HK-2 (cell line): Measurements from ENCODE around the gene ARHGAP42.

Source experiments
- DNase-seq: peaks from one replicate; pipeline ENCODE4 v3.0.0-alpha.2; 2018; ENCODE audit not compliant: unreplicated experiment

ARHGAP42 gene

GRCh38 chr11:100831929-100832494 lies 144.9 kb downstream of the ARHGAP42 start:
- DNase-seq, result no peak

GRCh38 chr11:100832829-100833228 lies 145.7 kb downstream of the ARHGAP42 start:
- no peak for DNase-seq

GRCh38 chr11:100833276-100833675 lies 146.2 kb downstream of the ARHGAP42 start:
- no peak for DNase-seq

- no peak for DNase-seq
Observed at GRCh38 chr11:100835854-100836253, 148.8 kb downstream of the ARHGAP42 start.

GRCh38 chr11:100837311-100837710 lies 150.2 kb downstream of the ARHGAP42 start:
- DNase-seq, result no peak

GRCh38 chr11:100841711-100842407 lies 154.8 kb downstream of the ARHGAP42 start:
- DNase-seq, result no peak

- DNase-seq, result no peak
Observed at GRCh38 chr11:100847696-100848216, 160.7 kb downstream of the ARHGAP42 start.

GRCh38 chr11:100849009-100849900 lies 162.2 kb downstream of the ARHGAP42 start:
- no peak for DNase-seq

GRCh38 chr11:100849901-100850235 lies 162.8 kb downstream of the ARHGAP42 start:
- DNase-seq, result no peak

- DNase-seq, result no peak
Observed at GRCh38 chr11:100851147-100851546, 164.1 kb downstream of the ARHGAP42 start.

- no peak for DNase-seq
Observed at GRCh38 chr11:100851584-100852152, 164.6 kb downstream of the ARHGAP42 start.

- no peak for DNase-seq
Observed at GRCh38 chr11:100855466-100856067, 168.5 kb downstream of the ARHGAP42 start.

GRCh38 chr11:100857236-100858005 lies 170.3 kb downstream of the ARHGAP42 start:
- DNase-seq, result no peak

- DNase-seq, result no peak
Observed at GRCh38 chr11:100860318-100861155, 173.4 kb downstream of the ARHGAP42 start.

GRCh38 chr11:100861212-100861611 lies 174.1 kb downstream of the ARHGAP42 start:
- DNase-seq, result no peak

- DNase-seq, result no peak
Observed at GRCh38 chr11:100863080-100863581, 176.0 kb downstream of the ARHGAP42 start.

- no peak for DNase-seq
Observed at GRCh38 chr11:100865443-100866065, 178.5 kb downstream of the ARHGAP42 start.

- no peak for DNase-seq
Observed at GRCh38 chr11:100866453-100866852, 179.4 kb downstream of the ARHGAP42 start.

- no peak for DNase-seq
Observed at GRCh38 chr11:100867606-100868005, 180.5 kb downstream of the ARHGAP42 start.
